Rectal smooth muscle tissue (tissue), 1 donor: ENCODE measurements around the gene ZDHHC17.

Experiments
- H3K27ac ChIP-seq: one replicate; pipeline ENCODE4 v1.7.0; 2013; ENCODE audit warnings: low read depth, low read length, inconsistent platforms
- H3K27me3 ChIP-seq: one replicate; pipeline ENCODE4 v1.7.0; 2013; ENCODE audit warnings: low read length; ENCODE audit not compliant: control insufficient read depth, insufficient read depth
- H3K36me3 ChIP-seq: one replicate; pipeline ENCODE4 v1.7.0; 2013; ENCODE audit warnings: low read length; ENCODE audit not compliant: control insufficient read depth, insufficient read depth
- H3K4me1 ChIP-seq: one replicate; pipeline ENCODE4 v1.7.0; 2013; ENCODE audit warnings: low read length; ENCODE audit not compliant: control insufficient read depth, insufficient read depth
- H3K4me3 ChIP-seq: one replicate; pipeline ENCODE4 v1.7.0; 2013; ENCODE audit warnings: low read length
- H3K9ac ChIP-seq: one replicate; pipeline ENCODE4 v1.7.0; 2013; ENCODE audit warnings: low read length

Gene ZDHHC17

DNA sequence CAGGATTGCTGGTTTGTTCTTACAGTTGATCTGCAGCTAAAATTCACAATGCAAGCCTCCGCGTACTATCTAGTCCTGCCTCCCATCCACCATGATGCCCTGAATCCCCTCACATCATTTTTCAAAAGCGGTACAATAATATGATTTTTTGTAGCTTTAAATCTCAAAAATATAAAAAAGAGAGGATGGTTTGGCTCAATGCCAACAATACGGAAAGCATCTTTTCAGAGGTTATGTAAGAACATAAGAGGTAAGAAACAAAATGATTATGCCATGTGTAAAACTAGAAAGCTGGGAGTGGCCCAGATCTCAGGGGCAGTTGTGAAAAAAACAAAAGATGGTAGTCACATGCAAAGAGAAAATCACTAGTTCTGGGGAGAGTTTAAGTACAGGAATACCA lies 24.0 kb upstream of the ZDHHC17 start:
- no peak overlapping the region for H3K9ac ChIP-seq
- H3K27ac ChIP-seq = no peak overlapping the region
- H3K4me1 ChIP-seq = no peaks in the 10 kb centered on the region
- no peaks in the 10 kb centered on the region for H3K27me3 ChIP-seq
- H3K4me3 ChIP-seq = no peak overlapping the region
- H3K36me3 ChIP-seq = no peaks in the 10 kb centered on the region

GRCh38 chr12:76740501-76740900 lies 23.4 kb upstream of the ZDHHC17 start:
- no peaks in the 10 kb centered on the region for H3K36me3 ChIP-seq
- no peaks in the 10 kb centered on the region for H3K4me1 ChIP-seq

DNA sequence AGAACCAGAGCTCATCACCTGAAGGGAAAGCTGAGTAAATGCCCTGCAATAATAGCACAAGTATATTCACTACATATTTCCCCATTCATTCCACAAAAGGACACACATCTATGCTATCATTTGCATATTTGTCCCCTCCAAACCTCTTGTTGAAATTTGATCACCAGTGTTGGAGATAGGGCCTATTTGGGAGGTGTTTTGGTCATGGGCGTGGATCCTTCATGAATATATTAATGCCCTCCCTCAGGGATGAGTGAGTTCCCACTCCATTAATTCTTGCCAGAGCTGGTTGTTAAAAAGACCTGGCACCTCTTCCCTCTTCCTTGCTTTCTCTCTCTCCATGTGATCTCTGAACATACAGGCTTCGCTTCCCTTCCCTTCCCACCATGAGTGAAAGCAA lies 18.6 kb upstream of the ZDHHC17 start:
- H3K9ac ChIP-seq = no peak overlapping the region
- H3K36me3 ChIP-seq = no peaks in the 10 kb centered on the region
- no peaks in the 10 kb centered on the region for H3K27me3 ChIP-seq
- no peaks in the 10 kb centered on the region for H3K4me1 ChIP-seq
- no peak overlapping the region for H3K4me3 ChIP-seq
- no peak overlapping the region for H3K27ac ChIP-seq

More at GRCh38 chr12:76740501-76740900, 23.4 kb upstream of the ZDHHC17 start:
- Histone ChIP-seq H3K27me3 (no peaks in the 10 kb centered on the region), H3K27ac (no peak overlapping the region), H3K4me3 (no peak overlapping the region), H3K9ac (no peak overlapping the region)

GRCh38 chr12:76746516-76746915 lies 17.4 kb upstream of the ZDHHC17 start:
- Histone ChIP-seq H3K4me1 (no peaks in the 10 kb centered on the region), H3K9ac (no peak overlapping the region), H3K36me3 (no peaks in the 10 kb centered on the region), H3K4me3 (no peak overlapping the region), H3K27ac (no peak overlapping the region), H3K27me3 (no peaks in the 10 kb centered on the region)

DNA sequence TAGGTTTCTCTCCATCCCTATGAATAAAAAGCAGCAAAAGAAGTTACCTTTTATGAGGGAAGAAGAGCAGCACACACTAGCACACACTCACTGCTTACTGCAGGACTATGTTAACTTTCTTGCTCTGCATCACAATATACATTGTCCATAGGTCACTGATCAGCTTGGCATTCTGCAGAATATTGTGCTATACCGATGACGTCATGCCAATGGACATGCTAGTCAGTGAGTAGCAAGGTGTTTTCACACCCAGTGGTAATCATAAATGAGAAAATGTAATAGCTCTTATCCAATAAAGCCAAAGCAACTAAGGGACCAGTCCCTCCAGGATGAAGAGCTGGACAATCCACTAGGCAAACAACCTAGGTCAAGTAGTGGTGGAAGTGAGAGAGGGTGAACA lies 16.7 kb upstream of the ZDHHC17 start:
- no peaks in the 10 kb centered on the region for H3K4me1 ChIP-seq
- no peaks in the 10 kb centered on the region for H3K27me3 ChIP-seq
- no peak overlapping the region for H3K27ac ChIP-seq
- no peak overlapping the region for H3K4me3 ChIP-seq
- no peaks in the 10 kb centered on the region for H3K36me3 ChIP-seq
- H3K9ac ChIP-seq = no peak overlapping the region

DNA sequence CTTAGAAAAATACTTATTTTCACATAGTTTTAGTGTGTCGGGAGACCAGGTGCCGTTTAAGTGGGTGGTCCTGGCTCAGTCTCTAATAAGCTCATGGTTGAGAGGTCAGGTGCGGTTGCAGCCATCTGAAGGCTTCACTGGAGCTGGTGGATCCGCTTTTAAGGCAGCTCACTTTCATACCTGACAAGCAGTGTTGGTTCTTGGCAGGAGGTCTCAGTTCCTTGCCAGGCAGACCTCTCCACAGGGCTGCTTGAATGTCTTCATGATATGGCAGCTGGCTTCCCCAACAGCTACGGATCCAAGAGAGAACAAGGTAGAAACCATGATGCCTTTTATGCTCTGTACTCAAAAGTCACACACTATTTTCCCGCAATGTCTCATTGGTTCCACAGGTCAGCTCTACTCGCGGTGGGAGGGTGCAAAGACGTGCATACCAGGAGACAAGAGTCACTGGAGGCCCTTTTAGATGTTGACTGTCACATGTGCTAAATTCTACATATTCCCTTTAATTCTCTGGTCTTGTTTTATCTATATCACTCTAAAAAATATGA lies 8.0 kb upstream of the ZDHHC17 start:
- Histone ChIP-seq H3K4me1 (no peaks in the 10 kb centered on the region), H3K27ac (no peak overlapping the region), H3K36me3 (no peaks in the 10 kb centered on the region)

DNA sequence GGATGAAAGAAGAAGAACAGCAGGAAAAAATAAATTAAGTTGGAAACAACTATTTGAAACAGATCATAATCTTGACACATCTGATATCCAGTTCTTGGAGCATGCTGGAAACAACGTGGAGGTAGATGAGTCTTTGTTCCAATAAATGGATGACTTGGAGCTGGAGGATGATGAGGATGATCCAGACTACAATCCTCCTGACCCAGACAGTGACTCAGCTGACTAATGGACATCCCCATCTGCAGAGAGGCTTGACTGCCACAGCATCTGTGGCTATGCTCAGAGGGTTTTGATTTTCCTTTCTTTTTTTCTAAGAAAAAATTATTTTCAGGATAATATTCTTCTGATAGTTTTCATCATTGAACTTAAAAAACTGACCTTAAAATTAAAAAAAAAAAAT lies 6.2 kb upstream of the ZDHHC17 start:
- Histone ChIP-seq H3K36me3 (no peaks in the 10 kb centered on the region), H3K4me3 (no peak overlapping the region), H3K4me1 (no peaks in the 10 kb centered on the region), H3K27me3 (no peaks in the 10 kb centered on the region), H3K27ac (no peak overlapping the region), H3K9ac (no peak overlapping the region)

More for the DNA sequence above, 8.0 kb upstream of the ZDHHC17 start:
- H3K4me3 ChIP-seq = no peak overlapping the region
- no peak overlapping the region for H3K9ac ChIP-seq
- no peaks in the 10 kb centered on the region for H3K27me3 ChIP-seq

GRCh38 chr12:76762601-76762980 lies 1.3 kb upstream of the ZDHHC17 start:
- Histone ChIP-seq H3K36me3 (no peaks in the 10 kb centered on the region), H3K9ac (no peak overlapping the region), H3K27me3 (no peaks in the 10 kb centered on the region), H3K4me1 (peaks cover 5% of the 10 kb centered on the region), H3K27ac (no peak overlapping the region), H3K4me3 (peak overlapping the region; percentile 99)

GRCh38 chr12:76764856-76765255 lies 941 bp downstream of the ZDHHC17 start:
- Histone ChIP-seq H3K27ac (peak overlapping the region; percentile 100), H3K4me1 (peaks cover 5% of the 10 kb centered on the region), H3K4me3 (peak overlapping the region; percentile 99), H3K27me3 (no peaks in the 10 kb centered on the region), H3K9ac (peak overlapping the region; percentile 74), H3K36me3 (no peaks in the 10 kb centered on the region)

- Histone ChIP-seq H3K27ac (peak overlapping the region; percentile 100), H3K4me3 (peak overlapping the region; percentile 99), H3K27me3 (no peaks in the 10 kb centered on the region), H3K36me3 (no peaks in the 10 kb centered on the region), H3K9ac (no peak overlapping the region), H3K4me1 (peaks cover 5% of the 10 kb centered on the region)
These were observed 1.7 kb downstream of the ZDHHC17 start for GRCh38 chr12:76765598-76765997.

GRCh38 chr12:76766161-76766560 lies 2.2 kb downstream of the ZDHHC17 start:
- Histone ChIP-seq H3K4me1 (peaks cover 5% of the 10 kb centered on the region), H3K4me3 (no peak overlapping the region), H3K27ac (peak overlapping the region; percentile 31), H3K27me3 (no peaks in the 10 kb centered on the region), H3K36me3 (no peaks in the 10 kb centered on the region), H3K9ac (no peak overlapping the region)

GRCh38 chr12:76768576-76768975 lies 4.7 kb downstream of the ZDHHC17 start:
- Histone ChIP-seq H3K36me3 (no peaks in the 10 kb centered on the region), H3K9ac (no peak overlapping the region), H3K27ac (no peak overlapping the region), H3K4me3 (no peak overlapping the region), H3K4me1 (peaks cover 8% of the 10 kb centered on the region), H3K27me3 (no peaks in the 10 kb centered on the region)

- H3K27me3 ChIP-seq = no peaks in the 10 kb centered on the region
- H3K36me3 ChIP-seq = no peaks in the 10 kb centered on the region
- H3K4me3 ChIP-seq = no peak overlapping the region
- H3K4me1 ChIP-seq = peaks cover 15% of the 10 kb centered on the region
- no peak overlapping the region for H3K27ac ChIP-seq
- no peak overlapping the region for H3K9ac ChIP-seq
These were observed 13.9 kb downstream of the ZDHHC17 start for GRCh38 chr12:76777765-76778216.
